ENCODE results near the gene BCAS3. TPM values are rescaled to one million over a fixed set of nuclear protein-coding genes. Genes with fewer than 3 reads are reported as not detected.

BCAS3 gene
- total RNA-seq, 1 donor from 2014 or later, result 14.5 TPM

DNA sequence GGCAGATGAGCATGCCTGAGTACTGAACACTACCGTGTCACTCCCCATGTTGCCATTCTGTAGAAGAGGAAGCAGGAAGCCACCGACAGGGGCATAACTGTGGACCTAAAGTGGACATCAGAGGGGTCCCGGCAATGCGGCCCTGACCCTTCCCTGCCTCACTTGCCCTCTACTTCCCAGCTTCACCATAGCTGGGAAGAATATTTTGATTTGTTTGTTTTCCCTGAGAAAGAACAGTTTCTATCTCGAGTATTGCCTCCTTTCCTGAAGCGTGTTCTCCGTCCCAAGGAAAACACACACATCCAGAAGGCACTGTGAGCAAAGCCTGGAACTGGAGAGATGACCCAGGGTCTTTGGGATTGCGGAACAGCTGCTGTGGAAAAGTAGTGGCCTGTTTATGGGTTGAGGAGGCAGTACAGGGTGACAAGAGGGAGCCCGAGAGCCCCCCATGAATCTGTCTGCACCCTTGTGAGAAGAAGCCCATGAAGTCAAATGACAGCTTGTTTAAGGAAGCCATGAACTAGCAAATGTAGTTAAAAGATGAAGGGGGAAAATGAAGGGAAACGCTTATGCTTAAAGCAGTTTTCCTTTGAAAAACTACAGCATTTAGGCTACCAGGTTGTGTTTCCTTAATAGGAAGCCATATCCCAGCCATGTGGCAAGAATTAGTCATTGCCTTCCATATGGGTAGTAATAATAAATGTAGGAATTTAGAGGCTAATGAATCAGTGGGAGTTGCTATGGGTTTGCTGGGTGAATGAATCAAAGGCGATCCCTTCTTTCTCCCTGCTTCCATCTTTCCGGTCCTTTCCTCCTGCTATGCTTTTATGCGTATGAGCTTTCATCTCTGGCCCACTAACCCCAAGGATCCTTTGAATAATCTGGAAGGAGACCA, 632.0 kb downstream of the BCAS3 start:
- Mint-ChIP-seq H3K4me1 (ENCODE audit: low read depth, unreplicated experiment) (peaks cover 36% of the 10 kb centered on the region), H3K27ac (ENCODE audit: unreplicated experiment) (peak overlapping the region; percentile 96), H3K36me3 (ENCODE audit: low read depth, unreplicated experiment) (peaks cover 4% of the 10 kb centered on the region), H3K9me3 (ENCODE audit: unreplicated experiment) (no peaks in the 10 kb centered on the region), H3K4me3 (ENCODE audit: unreplicated experiment) (no peak overlapping the region), H3K27me3 (ENCODE audit: low read depth, unreplicated experiment) (no peaks in the 10 kb centered on the region)
- TF ChIP-seq, protein P1, sequence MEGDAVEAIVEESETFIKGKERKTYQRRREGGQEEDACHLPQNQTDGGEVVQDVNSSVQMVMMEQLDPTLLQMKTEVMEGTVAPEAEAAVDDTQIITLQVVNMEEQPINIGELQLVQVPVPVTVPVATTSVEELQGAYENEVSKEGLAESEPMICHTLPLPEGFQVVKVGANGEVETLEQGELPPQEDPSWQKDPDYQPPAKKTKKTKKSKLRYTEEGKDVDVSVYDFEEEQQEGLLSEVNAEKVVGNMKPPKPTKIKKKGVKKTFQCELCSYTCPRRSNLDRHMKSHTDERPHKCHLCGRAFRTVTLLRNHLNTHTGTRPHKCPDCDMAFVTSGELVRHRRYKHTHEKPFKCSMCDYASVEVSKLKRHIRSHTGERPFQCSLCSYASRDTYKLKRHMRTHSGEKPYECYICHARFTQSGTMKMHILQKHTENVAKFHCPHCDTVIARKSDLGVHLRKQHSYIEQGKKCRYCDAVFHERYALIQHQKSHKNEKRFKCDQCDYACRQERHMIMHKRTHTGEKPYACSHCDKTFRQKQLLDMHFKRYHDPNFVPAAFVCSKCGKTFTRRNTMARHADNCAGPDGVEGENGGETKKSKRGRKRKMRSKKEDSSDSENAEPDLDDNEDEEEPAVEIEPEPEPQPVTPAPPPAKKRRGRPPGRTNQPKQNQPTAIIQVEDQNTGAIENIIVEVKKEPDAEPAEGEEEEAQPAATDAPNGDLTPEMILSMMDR (IDR thresholded peaks at IDR 0.05; ENCODE audit: insufficient read depth, low read depth, low read length), result no peak
- TF ChIP-seq EZH2 (IDR thresholded peaks at IDR 0.05; ENCODE audit: insufficient read depth, low read length), result no peak
- H3K9me3 ChIP-seq (ENCODE audit: insufficient read depth, low read depth, low read length), result no peaks in the 10 kb centered on the region
- no peaks in the 10 kb centered on the region for H3K27me3 ChIP-seq (ENCODE audit: insufficient read depth, low read length)
- H3K4me2 ChIP-seq (ENCODE audit: low read length), result peak overlapping the region; percentile 58
- peak overlapping the region; percentile 60 for H3K9ac ChIP-seq (ENCODE audit: low read length)
- DNase-seq (ENCODE audit: low read depth) (peak; percentile 90), FAIRE-seq (no peak)
- no peaks in the 10 kb centered on the region for H3K79me2 ChIP-seq (ENCODE audit: insufficient read depth, low read length)
- H2AFZ ChIP-seq (ENCODE audit: low read depth, low read length), result peak overlapping the region; percentile 22
- no peak overlapping the region for H3K4me3 ChIP-seq (ENCODE audit: insufficient read depth, low read depth, low read length)
- H3K4me1 ChIP-seq (ENCODE audit: insufficient read depth, low read length), result peaks cover 38% of the 10 kb centered on the region
- H4K20me1 ChIP-seq (ENCODE audit: insufficient read depth, low read length), result no peaks in the 10 kb centered on the region
- H3K36me3 ChIP-seq (ENCODE audit: insufficient read depth, low read length), result no peaks in the 10 kb centered on the region
- H3K27ac ChIP-seq (ENCODE audit: low read depth, low read length), result peak overlapping the region; percentile 92

GRCh38 chr17:61310590-61310989, 632.9 kb downstream of the BCAS3 start:
- Histone ChIP-seq H2AFZ (ENCODE audit: low read depth, low read length) (no peak overlapping the region), H3K4me2 (ENCODE audit: low read length) (peak overlapping the region; percentile 58), H3K36me3 (ENCODE audit: insufficient read depth, low read length) (no peaks in the 10 kb centered on the region), H3K9ac (ENCODE audit: low read length) (no peak overlapping the region), H4K20me1 (ENCODE audit: insufficient read depth, low read length) (no peaks in the 10 kb centered on the region), H3K79me2 (ENCODE audit: insufficient read depth, low read length) (no peaks in the 10 kb centered on the region), H3K9me3 (ENCODE audit: insufficient read depth, low read depth, low read length) (no peaks in the 10 kb centered on the region), H3K27ac (ENCODE audit: low read depth, low read length) (peak overlapping the region; percentile 92), H3K4me1 (ENCODE audit: insufficient read depth, low read length) (peaks cover 40% of the 10 kb centered on the region), H3K27me3 (ENCODE audit: insufficient read depth, low read length) (no peaks in the 10 kb centered on the region), H3K4me3 (ENCODE audit: insufficient read depth, low read depth, low read length) (no peak overlapping the region)
- Mint-ChIP-seq H3K4me1 (ENCODE audit: low read depth, unreplicated experiment) (peaks cover 38% of the 10 kb centered on the region), H3K27ac (ENCODE audit: unreplicated experiment) (peak overlapping the region; percentile 96), H3K36me3 (ENCODE audit: low read depth, unreplicated experiment) (peaks cover 4% of the 10 kb centered on the region), H3K4me3 (ENCODE audit: unreplicated experiment) (no peak overlapping the region), H3K27me3 (ENCODE audit: low read depth, unreplicated experiment) (no peaks in the 10 kb centered on the region), H3K9me3 (ENCODE audit: unreplicated experiment) (no peaks in the 10 kb centered on the region)
- DNase-seq (ENCODE audit: low read depth) (no peak), FAIRE-seq (no peak)
- TF ChIP-seq EZH2 (IDR thresholded peaks at IDR 0.05; ENCODE audit: insufficient read depth, low read length), result no peak
- TF ChIP-seq, protein P1 (IDR thresholded peaks at IDR 0.05; ENCODE audit: insufficient read depth, low read depth, low read length), result no peak
